ENCODE measurements around the gene SYT12. TPM values are rescaled to one million over a fixed set of nuclear protein-coding genes. Genes with fewer than 3 reads are reported as not detected.

The SYT12 gene
- total RNA-seq, 1 donor from 2014 or later, result 0.05 TPM

DNA sequence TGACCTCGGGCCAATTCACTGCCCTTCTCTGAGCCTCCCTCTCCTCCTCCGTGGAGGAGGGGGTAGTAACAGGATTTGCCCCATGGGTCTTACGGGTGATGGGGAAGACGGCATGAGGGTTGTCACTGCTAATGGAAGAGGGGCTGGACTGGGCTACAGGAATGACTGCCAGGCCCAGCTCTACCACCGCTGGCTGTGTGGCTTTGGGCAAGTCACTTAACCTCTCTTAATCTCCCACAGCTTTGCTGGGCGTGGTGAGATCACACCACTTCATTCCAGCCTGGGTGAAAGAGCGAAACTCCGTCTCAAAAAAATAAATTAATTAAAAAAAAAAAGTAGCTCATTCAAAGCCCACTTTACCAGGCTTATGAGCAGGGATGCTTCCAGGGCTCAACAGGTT is 2.8 kb downstream of the SYT12 start:
- Histone ChIP-seq H3K4me1 (peaks cover 19% of the 10 kb centered on the region), H3K27me3 (ENCODE audit: low read depth) (peaks cover 43% of the 10 kb centered on the region), H3K9me3 (replicated peaks) (no peaks in the 10 kb centered on the region), H3K27ac (replicated peaks) (no peak overlapping the region), H3K4me3 (no peak overlapping the region), H3K36me3 (no peaks in the 10 kb centered on the region)
- DNase-seq, result no peak
- intact Hi-C loops (cut with micrococcal nuclease), result no loop called here
- TF ChIP-seq, protein P1, sequence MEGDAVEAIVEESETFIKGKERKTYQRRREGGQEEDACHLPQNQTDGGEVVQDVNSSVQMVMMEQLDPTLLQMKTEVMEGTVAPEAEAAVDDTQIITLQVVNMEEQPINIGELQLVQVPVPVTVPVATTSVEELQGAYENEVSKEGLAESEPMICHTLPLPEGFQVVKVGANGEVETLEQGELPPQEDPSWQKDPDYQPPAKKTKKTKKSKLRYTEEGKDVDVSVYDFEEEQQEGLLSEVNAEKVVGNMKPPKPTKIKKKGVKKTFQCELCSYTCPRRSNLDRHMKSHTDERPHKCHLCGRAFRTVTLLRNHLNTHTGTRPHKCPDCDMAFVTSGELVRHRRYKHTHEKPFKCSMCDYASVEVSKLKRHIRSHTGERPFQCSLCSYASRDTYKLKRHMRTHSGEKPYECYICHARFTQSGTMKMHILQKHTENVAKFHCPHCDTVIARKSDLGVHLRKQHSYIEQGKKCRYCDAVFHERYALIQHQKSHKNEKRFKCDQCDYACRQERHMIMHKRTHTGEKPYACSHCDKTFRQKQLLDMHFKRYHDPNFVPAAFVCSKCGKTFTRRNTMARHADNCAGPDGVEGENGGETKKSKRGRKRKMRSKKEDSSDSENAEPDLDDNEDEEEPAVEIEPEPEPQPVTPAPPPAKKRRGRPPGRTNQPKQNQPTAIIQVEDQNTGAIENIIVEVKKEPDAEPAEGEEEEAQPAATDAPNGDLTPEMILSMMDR (IDR thresholded peaks at IDR 0.05; ENCODE audit: borderline replicate concordance), result no peak

DNA sequence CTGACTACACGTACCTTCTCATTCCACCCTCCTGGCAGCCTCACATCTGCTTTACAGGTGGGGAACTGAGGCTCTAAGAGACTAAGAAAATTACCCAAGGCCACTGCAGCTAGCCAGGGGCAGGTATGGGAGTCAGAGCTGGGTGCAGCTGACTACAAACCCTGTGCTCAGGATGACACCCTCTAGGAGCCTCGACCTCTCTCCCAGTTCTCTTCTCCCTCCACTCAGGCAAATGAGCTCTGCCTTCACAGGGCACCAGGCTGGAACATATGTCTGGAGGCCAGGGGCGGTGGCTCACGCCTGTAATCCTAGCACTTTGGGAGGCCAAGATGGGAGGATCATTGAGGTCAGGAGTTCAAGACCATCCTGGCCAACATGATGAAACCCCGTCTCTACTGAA is 4.0 kb downstream of the SYT12 start:
- no peak overlapping the region for H3K27ac ChIP-seq (replicated peaks)
- H3K27me3 ChIP-seq (ENCODE audit: low read depth), result peaks cover 52% of the 10 kb centered on the region
- no peaks in the 10 kb centered on the region for H3K9me3 ChIP-seq (replicated peaks)
- no peaks in the 10 kb centered on the region for H3K36me3 ChIP-seq
- peaks cover 19% of the 10 kb centered on the region for H3K4me1 ChIP-seq
- H3K4me3 ChIP-seq, result no peak overlapping the region
- DNase-seq, result no peak
- intact Hi-C loops (cut with micrococcal nuclease), result no loop called here
- TF ChIP-seq, protein P1 (IDR thresholded peaks at IDR 0.05; ENCODE audit: borderline replicate concordance), result no peak

DNA sequence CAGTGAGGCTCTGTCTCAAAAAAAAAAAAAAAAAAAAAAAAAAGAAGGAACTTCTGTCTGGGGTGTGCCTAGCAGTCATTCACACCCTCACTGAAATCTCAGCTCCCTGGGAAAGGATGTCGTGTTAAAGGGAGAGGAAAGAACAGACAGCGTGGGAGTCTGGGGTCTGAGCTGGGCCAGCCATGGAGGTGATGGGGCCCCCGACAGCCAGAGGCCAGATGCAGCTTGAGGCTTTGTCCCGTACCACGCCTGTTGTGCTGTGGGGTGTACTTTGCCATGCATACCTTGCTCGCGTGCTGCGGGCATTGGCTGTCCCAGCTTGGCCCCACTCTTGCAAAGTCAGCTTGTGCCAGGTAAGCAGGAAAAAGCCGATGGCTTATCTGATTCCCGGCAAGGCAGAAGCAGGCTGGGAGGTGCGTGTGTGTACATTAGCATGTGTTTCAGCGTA is 4.6 kb downstream of the SYT12 start:
- peaks cover 52% of the 10 kb centered on the region for H3K27me3 ChIP-seq (ENCODE audit: low read depth)
- H3K27ac ChIP-seq (replicated peaks), result no peak overlapping the region
- DNase-seq, result no peak
- no peak overlapping the region for H3K4me3 ChIP-seq
- intact Hi-C loops (cut with micrococcal nuclease), result no loop called here
- TF ChIP-seq, protein P1 (IDR thresholded peaks at IDR 0.05; ENCODE audit: borderline replicate concordance), result no peak
- H3K9me3 ChIP-seq (replicated peaks), result no peaks in the 10 kb centered on the region
- H3K4me1 ChIP-seq, result peaks cover 14% of the 10 kb centered on the region
- no peaks in the 10 kb centered on the region for H3K36me3 ChIP-seq

DNA sequence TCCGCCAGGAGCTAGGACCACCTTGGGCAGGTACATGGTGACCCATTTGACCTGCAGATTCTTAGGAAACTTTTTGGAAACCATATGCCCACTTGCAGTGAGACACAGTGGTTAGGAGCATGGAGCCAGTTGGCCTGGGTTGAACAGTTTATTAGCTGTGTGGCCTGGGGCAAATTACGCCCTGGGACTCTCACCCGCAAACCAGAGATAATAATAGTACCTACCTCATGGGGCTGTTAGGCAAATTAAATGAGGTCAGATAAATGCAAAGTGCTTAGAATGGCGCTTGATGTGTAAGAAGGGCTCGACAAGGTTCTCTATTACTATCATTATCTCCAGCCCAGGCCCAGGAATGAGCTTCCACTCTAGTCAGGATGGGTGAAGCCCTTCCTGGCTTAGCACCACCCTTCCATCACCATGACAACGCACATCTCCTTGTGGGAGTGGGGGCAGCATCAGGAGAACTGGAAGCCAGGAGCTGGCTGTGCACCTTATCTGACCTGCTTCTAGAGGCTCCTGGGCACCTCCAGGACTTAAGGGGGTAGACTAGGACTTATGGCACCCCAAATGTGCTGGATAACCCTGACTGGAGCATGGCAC is 5.1 kb downstream of the SYT12 start:
- intact Hi-C loops (cut with micrococcal nuclease), result no loop called here
- no peak for DNase-seq
- peaks cover 9% of the 10 kb centered on the region for H3K4me1 ChIP-seq
- no peaks in the 10 kb centered on the region for H3K9me3 ChIP-seq (replicated peaks)
- no peaks in the 10 kb centered on the region for H3K36me3 ChIP-seq
- TF ChIP-seq, protein P1 (IDR thresholded peaks at IDR 0.05; ENCODE audit: borderline replicate concordance), result no peak
- no peak overlapping the region for H3K27ac ChIP-seq (replicated peaks)
- H3K27me3 ChIP-seq (ENCODE audit: low read depth), result peaks cover 50% of the 10 kb centered on the region
- H3K4me3 ChIP-seq, result no peak overlapping the region

DNA sequence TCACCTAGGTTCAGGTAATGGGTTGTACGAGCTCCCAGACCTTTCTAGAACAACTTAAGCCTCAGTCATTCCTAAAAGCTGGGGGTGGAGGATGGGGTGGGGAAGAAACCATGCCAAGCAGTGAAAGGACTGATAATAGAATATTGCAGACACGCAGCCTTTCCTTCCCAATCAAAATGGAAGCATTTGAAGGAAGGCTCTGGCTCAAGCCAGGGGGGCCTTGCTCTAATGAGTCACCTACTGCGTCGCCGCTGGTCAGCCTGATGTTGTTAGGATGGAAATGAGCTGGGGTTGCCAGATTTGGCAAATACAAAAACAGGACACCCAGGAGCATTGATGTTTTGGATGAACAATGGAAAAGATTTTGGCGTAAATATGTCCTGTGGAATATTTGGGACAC is 6.2 kb downstream of the SYT12 start:
- H3K9me3 ChIP-seq (replicated peaks), result no peaks in the 10 kb centered on the region
- TF ChIP-seq, protein P1 (IDR thresholded peaks at IDR 0.05; ENCODE audit: borderline replicate concordance), result no peak
- intact Hi-C loops (cut with micrococcal nuclease), result no loop called here
- H3K27ac ChIP-seq (replicated peaks), result no peak overlapping the region
- DNase-seq, result no peak
- no peaks in the 10 kb centered on the region for H3K4me1 ChIP-seq
- no peaks in the 10 kb centered on the region for H3K36me3 ChIP-seq
- peaks cover 49% of the 10 kb centered on the region for H3K27me3 ChIP-seq (ENCODE audit: low read depth)
- H3K4me3 ChIP-seq, result no peak overlapping the region

All from left ventricle myocardium inferior (tissue), 1 donor.